Caki2 (cell line): ENCODE data around the gene DIPK1C. TPM values are rescaled to one million over a fixed set of nuclear protein-coding genes. Genes with fewer than 3 reads are reported as not detected.

Source experiments
- DNase-seq: peaks from one replicate; pipeline ENCODE4 v3.0.0-alpha.2; 2015; ENCODE audit warnings: low read depth
- in situ Hi-C: cut with HindIII; loops from 2 replicates; pipeline ENCODE4 v1.10.0; 2016; ENCODE audit warnings: low sequenced_read_pairs, low pct_unique_long_range_greater_than_20kb, mixed read lengths
- total RNA-seq: library from RNA; depleted of rRNA; stranded (reverse); fragments of >200 nt; shearing (Covaris generic); gene quantifications from 2 replicates; pipeline ENCODE4 v1.2.3, GENCODE V29; 2014; ENCODE audit warnings: low replicate concordance

Gene DIPK1C
- total RNA-seq, 1 experiment from 2014 or later = not detected

DNA sequence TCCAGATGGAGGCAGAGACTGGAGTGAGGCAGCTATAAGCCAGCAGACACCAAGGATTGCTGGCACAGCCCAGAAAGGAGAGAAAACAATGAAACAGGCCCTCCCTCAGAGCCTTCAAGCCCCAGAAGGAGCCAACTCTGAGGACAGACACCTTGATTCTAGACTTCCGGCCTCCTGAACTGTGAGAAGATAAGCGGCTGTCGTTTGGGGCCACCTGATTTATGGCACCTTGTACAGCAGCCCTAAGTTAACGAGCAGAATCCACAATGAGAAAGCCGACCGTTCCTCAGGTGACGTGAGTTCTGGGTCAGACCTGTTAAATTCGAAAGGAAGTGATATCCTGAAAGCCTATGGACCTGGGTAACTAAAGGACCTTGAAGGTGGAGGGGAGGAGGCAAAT, 31.8 kb upstream of the DIPK1C start:
- no peak for DNase-seq
- in situ Hi-C loops = no loop called here

- in situ Hi-C loops = no loop called here
- no peak for DNase-seq
These were observed 31.2 kb upstream of the DIPK1C start for GRCh38 chr18:74488354-74488753.

DNA sequence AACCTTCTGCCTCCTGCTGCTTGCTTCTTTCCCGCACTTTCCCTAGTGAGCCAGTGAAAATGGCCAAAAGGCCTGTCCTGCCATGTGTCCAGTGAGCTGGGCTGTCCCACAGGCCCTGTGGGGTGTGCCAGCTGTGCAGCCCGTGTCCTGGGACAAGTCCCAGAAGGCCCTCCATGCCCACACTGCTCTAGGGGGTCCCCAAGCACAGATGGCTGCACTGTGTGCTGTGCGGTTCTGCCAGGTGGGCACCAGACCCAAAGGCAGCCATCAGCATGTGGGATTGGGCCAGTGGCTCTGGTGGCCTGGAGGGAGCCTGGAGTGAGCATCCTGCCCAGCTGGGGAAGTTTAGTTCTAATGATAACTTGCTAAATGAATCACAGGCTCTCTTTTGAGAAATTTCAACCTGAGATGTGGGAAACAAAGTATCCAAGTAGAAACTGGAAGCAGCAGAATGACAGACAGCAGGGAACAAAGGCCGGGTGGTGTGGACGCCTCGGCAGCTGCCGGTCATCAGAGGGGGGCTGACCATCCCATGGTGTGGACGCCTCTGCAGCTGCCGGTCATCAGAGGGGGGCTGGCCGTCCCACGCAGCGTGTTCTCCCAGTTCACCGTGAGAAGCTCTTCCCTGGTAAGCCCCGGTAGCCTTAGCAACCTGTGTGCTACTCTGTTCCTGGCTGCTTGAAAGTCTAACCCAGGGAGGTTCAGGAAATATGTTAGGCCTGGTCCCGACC, 29.2 kb upstream of the DIPK1C start:
- DNase-seq = no peak
- in situ Hi-C loops = no loop called here

DNA sequence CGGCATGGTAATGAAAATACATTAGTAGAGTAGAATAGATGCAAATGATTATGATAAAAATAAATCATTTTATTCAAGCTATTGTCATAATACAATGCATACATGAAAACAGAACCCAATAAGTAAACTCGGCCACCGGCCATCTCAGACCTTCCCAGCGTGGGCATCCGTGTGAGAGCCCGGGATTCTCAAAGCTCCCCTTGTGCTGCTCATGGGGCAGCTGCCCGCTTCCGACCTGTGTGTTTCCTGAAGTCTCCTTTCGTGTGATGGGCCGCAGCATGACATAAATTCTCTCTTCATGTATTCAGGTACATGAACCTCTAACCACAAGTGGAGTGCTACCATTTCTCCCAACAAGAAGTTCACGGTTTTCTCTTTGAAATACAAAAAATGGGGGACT, 25.6 kb upstream of the DIPK1C start:
- DNase-seq = no peak
- in situ Hi-C loops = no loop called here

- in situ Hi-C loops = no loop called here
- no peak for DNase-seq
These were observed 23.1 kb upstream of the DIPK1C start for GRCh38 chr18:74480149-74480651.

DNA sequence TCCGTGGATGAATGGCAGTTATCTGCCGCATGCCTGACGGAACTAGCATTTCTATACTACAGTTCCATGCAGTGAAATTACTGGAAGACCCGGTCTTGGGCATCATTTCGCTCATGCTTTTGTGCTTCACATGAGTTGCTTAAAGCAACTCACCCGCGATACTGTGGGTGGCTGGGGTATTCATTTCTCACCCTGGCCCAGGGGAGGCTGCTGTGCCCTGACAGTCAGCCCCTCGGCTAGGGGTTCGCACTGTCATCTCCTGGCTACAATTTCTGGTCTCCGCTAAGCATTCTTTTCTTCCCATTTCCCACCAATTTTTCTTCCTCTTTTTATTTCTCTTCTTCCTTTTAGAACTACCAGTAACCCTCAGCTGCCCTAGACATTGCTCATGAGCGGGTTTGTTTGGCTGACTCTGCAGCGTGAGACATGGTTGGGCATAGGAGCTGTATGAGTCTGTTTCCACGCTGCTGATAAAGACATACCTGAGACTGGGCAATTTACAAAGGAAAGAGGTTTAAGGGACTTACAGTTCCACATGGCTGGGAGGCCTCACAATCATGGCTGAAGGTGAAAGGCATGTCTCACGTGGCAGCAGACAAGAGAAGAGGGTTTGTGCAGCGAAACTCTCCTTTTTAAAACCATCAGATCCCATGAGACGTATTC, 22.5 kb upstream of the DIPK1C start:
- in situ Hi-C loops = no loop called here
- no peak for DNase-seq

GRCh38 chr18:74478880-74479279, 21.8 kb upstream of the DIPK1C start:
- no peak for DNase-seq
- in situ Hi-C loops = no loop called here

DNA sequence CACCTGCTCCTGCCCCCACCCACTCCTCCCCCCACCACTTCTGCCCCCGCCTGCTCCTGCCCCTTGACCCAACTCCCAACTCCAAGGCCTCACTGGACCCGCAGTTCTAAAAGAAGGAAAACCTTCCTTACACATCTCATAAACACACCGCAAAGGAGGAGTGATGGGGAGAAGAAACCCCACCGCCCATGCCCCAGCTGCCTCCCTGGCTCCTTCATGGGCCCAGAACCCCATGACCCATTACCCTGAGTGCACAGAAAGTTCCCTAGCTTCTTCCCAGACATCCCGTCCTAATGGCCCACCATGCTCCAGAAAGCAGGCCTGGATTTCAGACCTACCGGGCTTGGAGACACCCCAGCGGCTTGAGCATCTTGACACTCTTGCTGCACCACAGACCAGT, 21.2 kb upstream of the DIPK1C start:
- in situ Hi-C loops = no loop called here
- DNase-seq = no peak

- no peak for DNase-seq
- in situ Hi-C loops = no loop called here
These were observed 20.7 kb upstream of the DIPK1C start for GRCh38 chr18:74477771-74478170.

- DNase-seq = no peak
- in situ Hi-C loops = no loop called here
These were observed 19.0 kb upstream of the DIPK1C start for GRCh38 chr18:74476140-74476539.

- in situ Hi-C loops = no loop called here
- no peak for DNase-seq
These were observed 17.0 kb upstream of the DIPK1C start for GRCh38 chr18:74473976-74474640.

DNA sequence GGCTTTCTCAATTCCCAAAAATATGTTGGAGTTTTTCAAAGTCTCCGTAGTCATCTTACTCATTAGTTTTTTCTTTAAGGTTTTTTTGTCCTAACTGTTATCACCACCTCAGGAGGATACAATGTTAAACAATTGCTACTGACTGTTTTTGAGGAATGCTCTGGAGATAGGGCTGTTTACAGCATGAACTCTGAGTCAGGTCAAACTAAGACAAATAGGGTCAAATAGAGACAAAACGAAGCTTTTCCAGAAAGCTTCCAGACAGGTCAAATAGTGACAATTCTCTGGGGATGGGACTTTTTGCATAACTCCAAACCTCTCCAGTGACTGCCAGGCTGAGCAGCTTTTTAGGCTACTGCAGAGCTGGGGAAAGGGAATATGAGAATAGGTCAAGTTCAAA, 15.2 kb upstream of the DIPK1C start:
- DNase-seq = no peak
- in situ Hi-C loops = no loop called here

DNA sequence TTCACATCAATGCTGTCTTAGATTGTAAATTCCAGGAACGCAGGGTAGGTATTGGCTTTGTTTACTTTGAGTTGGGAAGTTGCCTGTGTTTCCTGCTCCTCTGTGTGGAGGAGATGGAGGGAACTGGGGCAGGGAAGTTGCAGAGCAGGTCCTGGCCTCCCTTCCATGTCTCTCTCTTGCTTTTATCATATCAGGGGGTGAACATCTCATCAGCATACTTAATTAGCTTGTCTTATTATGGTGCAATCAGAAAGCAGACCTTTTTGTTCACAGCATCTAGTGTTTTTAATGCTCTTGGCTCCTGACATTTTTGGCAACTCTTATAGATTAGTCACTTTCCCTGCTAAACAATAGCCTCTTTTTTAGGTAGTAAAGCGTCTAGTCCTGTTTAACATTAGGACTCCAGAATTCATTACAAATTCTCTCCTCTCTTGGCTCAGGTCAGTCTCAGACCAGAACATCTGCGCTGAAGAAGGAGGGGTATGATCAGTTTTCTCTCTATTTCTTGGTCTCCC, 11.5 kb upstream of the DIPK1C start:
- in situ Hi-C loops = no loop called here
- DNase-seq = no peak

GRCh38 chr18:74465775-74466174, 8.7 kb upstream of the DIPK1C start:
- no peak for DNase-seq
- in situ Hi-C loops = no loop called here

- no peak for DNase-seq
- in situ Hi-C loops = no loop called here
These were observed 6.9 kb upstream of the DIPK1C start for GRCh38 chr18:74463983-74464382.

GRCh38 chr18:74463254-74463653, 6.1 kb upstream of the DIPK1C start:
- in situ Hi-C loops = no loop called here
- no peak for DNase-seq

GRCh38 chr18:74460825-74461224, 3.7 kb upstream of the DIPK1C start:
- no peak for DNase-seq
- in situ Hi-C loops = no loop called here

- DNase-seq = no peak
- in situ Hi-C loops = no loop called here
These were observed 2.8 kb upstream of the DIPK1C start for GRCh38 chr18:74459889-74460288.

GRCh38 chr18:74457725-74458421, 765 bp upstream of the DIPK1C start:
- in situ Hi-C loops = no loop called here
- DNase-seq = no peak
